HG03108 (cell line): ENCODE measurements around the gene RNF166.

ENCODE experiments used
- ATAC-seq: cut with Tn5 transposase; IDR thresholded peaks from one replicate; pipeline ENCODE4 v1.9.1; 2021; ENCODE audit warnings: moderate library complexity; ENCODE audit not compliant: unreplicated experiment

Gene RNF166

DNA sequence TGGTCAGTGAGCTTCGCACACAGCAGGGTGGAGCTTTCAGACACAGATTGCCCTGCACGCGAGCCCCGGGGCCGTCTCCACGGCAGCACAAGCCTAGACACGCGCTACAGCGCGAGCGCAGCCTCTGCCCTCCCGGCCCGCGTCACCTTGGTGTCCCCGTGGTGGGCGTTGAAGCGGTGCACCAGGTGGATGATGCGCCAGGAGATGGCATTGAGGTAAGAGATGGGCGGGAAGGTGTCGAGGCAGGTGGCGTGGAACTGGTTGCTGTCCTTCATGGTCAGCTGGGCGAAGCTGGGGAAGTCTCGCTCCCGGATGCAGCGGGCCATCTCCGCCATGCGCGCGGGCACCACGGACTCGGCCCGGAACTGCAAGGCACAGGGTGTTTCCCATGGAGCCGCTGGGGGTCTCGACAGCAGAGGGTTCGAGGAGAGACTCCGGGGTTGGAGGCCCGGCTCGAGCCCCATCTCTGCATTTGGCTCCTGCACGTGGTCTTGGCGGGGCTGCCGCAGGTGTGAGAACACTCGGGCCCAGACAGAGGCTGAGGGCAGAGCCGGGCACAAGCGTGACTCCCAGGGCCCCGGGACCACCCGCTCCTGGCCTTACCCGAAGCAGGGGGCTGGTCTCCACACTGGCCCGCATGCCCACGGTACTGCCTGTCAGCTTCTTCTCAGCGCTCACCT is 51.0 kb downstream of the RNF166 start:
- ATAC-seq = no peak

DNA sequence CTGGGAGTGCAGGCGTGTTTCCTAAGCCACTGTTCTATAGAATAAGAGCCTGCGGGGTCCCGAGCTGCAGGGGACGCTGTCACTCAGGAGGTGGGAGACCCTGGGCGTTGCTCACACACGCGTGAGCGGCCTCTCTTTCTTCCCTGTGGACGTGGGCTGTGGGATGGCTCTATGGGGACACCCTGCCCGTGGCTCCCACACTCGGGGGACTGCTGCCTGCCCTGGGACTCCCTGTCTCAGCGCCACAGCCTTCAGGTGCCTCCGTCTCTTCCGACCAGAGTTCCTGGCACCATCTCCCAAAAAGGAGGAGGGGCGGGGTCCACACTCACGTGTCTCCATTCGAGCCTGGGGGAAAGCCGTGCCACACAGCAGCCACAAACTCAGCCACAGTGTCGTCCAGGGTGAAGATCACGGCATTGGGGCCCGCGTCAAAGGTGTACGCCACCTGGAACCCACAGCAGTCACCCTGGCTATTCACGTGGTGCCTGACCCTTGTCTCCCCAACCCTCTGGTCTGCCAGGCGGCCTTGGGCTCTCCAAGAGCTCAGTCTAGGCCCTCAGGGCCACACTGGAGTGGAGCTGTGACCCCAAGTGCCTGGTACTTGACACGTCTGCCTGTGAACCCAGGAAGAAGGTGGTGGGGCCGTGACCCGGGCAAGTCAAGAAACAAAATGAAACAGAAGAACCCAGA is 51.7 kb downstream of the RNF166 start:
- no peak for ATAC-seq

DNA sequence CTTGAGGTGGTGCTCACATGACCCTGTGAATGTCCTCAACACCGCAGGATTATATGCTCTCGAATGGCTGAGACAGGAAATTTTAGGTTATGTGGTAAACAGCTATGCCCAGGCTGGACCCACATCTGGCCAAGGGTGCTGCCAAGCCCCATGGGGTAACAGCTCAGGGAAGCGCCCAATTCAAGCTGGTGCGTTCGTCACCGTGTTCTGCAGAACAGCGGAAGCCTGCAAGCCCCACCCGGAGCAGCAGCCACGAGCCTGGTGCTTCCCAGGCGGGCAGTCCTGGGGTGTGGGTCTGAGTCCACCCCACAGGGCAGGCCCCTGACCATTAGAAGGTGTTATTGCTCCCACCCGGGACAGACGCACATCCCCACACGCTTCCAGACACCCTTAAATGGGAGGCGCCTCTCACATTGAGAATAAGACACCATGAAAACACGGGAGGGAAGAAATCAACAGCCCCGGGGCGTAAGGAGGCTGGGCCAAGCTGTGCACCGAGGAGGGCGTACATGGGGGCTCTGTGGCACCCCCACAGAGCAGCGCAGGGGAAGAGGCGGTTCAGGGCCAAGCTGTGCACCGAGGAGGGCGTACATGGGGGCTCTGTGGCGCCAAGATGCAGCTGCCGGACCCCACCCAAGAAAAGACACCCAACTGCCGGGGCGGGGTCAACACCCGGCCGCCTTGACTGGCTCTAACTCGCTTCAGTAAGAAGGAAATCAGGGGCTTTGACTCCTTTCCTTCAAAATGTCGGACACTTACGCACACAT is 52.4 kb downstream of the RNF166 start:
- no peak for ATAC-seq

DNA sequence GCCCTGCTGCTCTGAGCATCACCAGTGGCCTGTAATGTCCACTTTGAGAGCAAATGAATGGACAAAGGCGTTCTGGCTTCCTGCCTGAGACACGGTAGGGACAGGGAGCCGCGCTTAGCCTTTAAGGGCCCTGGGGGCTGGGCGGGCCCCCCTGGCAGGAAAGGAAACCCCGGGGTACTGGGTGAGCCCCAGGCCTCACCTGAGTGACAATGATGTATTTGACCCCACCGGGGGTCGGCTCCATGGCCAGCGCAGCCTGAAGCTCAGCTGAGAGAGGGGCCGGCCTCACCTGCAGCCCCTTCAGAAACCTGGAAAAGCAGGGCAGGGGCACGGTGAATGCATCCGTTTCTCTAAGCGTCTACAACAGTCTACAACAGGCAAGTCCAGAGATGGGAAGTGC is 53.1 kb downstream of the RNF166 start:
- ATAC-seq = no peak

DNA sequence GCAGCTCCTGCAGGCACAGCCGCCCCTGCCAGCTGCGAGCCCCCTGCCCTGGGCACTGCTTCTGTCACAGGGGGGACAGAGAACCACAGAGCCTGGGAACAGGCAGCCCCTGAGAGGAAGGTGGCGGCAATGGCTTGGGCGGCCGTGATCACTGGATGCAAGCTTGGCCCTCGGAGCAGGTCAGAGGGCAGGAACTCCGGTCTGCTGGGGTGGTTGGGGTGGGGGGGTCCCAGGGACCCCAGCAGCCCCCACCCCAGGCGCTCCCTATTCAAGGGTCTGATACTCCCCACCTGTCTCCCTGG is 53.5 kb downstream of the RNF166 start:
- ATAC-seq = no peak

DNA sequence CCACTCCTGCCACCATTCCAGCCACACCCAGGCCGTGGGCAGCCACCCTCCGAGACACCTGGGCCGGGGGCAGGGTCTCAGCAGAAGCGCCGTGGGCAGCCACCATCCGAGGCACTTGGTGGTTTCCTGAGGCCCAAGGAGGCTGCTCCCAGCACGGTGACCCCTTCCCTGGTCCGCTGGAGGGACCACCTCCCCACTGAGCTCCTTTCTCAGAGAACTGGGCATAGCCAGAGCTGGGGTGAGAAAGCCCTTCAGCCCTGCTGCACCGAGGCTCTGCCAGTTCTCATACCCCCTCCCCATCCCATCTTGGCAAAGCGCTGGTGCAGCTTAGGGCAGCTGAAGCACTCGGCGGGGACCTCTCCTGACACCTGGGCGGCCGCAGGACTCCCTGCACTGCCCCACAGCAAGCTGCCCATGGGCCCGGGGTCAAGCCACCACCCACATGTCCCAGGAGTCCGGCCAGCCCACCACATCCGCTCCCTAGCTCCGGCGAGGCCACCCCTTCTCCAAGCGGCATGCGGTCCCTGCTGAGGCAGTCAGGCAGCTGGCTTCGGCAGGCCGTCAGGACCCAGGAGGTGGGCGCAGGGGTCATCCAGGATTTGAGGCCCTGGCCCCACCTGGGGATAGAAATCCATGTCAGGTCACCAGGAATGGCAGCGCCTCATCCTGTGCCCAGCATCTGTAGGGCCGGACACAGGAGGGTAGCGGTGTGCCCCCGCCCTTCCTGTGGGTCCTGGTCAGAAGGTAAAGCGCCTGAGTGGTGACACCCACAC is 54.0 kb downstream of the RNF166 start:
- no peak for ATAC-seq

DNA sequence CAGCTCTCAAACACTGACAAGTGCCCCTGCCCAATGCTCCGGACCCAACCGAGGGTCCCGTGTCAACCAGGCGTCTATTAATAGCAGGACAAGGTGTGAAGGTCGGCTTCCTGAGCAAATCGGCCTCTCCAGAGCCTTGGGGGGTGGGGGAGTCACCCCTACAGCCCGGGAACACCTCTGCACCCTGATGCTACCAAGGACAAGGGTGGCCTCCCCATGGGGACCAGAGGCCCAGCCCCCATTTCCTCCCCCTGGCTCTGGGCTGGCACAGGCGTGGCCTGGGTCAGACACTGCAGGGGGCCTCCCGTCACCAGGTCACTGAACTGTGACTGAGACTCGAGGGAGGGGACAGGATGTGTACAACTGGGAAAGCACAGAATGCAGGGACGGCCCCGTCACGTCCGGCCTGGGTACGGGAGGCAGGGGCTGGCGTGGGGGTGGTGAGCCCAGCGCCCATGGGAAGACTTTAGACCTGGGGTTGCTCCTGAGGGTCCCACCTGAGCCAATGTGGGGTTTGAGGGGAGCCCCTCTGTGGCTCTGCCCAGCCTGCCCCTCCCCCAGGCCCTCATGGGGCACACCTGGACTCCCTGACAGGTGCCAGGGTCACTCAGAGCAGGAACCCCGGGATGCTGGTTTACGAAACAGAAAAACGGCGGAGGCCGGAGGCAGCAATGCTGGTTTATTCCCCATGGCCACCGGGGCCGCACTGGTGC is 54.8 kb downstream of the RNF166 start:
- peak; percentile 71 for ATAC-seq

DNA sequence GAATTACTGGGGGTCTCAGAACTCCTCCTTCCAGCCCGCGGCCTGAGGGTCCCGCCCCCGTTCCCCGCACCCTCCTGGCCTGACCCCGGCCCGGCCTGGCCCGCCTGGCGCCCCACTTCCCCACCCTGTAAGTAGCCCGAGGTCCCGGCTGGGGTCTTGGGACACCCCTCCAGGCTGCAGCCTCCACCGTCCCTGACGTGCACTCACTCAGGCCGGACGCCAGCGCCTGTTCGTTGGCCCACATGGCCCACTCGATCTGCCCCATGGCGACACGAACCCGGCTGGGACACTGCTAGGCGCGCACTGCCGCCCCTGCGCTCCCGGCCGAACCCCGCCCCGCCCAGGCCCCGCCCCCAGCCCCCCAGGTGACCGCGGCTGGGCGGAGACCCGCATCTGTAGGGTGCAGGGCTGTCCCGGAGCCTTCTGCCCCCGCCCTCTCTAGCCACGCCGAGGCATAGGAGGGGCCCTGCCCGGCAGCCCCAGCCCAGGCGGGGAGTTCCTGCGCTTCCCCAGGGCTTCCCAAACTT is 55.4 kb downstream of the RNF166 start, which contains the start of gene CYBA:
Gene CYBA, minus strand, starts transcription at position 305 of the 527 bp plus-strand sequence. Its CDS starts 40 bp downstream, at position 265.
- ATAC-seq = peak; percentile 63

DNA sequence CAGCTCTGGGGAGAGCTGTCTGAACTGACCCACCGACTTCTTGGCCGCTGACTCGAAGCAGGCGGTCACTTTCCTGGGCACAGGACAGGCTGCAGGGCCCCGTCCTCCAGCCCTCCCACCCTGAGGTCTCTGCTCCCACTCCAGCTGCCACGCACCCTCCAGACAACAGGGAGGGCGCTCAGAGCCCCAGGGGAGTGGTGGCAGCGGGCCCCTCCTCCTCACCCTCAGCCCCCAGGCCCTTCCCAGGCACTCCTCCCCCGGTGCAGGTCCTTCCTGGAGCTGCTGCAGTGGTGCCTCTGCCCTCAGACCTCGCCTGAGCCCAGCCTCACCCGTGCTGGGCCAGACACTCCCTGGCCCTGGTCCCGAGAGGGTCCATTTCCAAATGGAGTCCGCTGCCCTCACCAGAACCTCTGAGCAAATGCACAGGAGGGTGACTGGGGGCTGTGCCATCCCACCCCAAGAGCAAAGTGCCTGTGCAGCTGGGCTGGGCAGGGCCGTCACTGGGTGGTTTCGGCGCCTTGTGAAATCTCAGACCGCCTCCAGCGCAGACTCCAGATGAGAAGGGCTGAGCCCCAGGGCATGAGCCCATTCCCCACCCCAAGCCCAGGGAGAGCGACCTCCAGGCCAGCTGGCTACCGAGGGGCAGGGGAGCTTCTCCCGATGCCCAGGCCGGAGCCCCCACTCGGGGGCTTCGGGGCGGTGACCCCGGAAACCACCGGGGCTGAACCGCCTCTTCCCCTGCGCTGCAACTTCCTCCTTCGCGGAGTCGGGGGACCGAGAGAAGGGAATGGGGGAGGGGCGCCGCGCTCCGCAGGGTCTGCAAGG is 56.1 kb downstream of the RNF166 start:
- ATAC-seq = no peak

DNA sequence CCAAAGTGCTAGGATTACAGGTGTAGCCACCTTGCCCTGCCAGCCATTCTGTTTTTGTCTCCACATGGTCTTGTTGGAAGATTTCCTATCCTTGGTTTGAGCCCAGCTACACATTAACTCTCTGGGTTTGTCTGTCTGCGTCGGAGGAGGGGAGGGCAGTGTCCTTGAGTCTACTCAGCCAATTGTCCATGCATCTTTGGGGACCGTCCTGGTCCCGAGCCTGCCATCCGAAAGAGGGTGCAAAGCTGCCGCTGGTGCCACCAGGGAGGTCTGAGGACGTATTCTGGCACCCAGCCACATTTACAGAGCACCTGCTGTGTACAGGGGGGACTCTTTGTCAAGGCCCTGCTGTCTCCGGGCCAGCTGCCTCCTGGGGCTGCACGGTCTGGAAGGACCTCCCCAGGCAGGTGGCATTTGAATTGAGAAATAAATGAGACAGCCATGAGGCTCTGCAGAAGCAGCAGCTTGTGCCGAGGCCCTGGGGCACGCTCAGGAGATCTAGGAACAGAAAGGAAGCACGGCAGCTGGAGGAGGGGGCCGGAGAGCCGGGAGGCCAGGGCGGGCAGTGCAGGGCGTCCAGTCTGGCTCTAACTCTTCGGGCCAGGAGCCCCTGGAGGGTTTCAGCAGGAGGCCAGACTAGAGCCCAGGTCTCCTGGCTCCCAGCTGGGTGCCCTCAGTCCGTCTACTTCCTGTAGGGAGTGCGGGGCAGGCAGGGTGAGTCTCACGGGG is 56.8 kb downstream of the RNF166 start:
- no peak for ATAC-seq

DNA sequence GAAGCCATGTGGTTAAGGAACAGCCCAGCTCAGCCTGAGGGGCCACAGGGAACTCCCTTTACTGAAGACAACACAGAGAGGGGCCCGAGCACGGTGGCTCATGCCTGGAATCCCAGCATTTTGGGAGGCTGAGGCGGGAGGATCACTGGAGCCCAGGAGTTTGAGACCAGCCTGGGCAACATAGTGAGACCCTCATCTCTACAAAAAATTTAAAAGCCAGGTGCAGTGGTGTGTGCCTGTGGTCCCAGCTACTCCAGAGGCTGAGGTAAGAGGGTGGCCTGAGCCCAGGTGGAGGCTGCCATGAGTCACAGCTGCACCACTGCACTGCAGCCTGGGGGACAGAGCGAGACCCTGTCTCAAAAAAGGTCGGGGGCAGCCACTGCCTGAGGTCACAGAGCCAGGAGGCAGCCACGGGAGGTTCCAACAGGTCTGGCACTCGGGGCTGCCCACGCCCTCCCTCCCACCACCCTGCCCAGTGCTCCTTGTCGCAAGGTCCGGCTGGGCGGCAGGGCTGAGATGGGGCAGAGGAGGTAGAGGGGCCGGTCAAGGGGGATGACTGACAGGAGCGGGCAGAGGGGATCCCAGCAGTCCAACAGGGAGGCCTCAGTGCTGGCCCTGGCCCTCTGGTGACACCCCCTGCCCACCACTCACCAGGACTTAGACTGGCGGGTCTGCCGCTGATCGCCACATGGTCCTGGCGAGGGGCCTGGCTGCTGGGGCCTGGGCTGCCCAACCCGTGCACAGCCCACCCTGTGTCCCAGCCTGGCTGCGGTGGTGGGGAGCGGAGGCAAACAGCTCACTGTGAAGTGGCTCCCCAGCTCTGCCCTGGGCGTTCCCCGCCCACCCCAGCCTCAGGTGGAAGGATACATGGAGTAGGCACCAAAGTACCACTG is 58.8 kb downstream of the RNF166 start:
- ATAC-seq = no peak
